GM23338 (cell line): ENCODE measurements around the gene CRADD. TPM values are rescaled to one million over a fixed set of nuclear protein-coding genes. Genes with fewer than 3 reads are reported as not detected.

Experiments used
- ATAC-seq: fragments of 200-7000 bp; cut with Tn5 transposase; 3 replicates; pipeline ENCODE4 v1.9.1; 2020
- DNase-seq: peaks from one replicate; pipeline ENCODE4 v3.0.0-alpha.2; 2015; ENCODE audit warnings: low spot score
- H2AFZ ChIP-seq: fragments of 200-600 bp; sonication (generic); 2 replicates; pipeline ENCODE4 v1.8.0; 2016; ENCODE audit warnings: antibody characterized with exemption, mild to moderate bottlenecking, moderate library complexity
- H3F3A ChIP-seq: fragments of 200-600 bp; sonication (generic); replicated peaks from 2 replicates; pipeline ENCODE4 v1.8.0; 2017; ENCODE audit warnings: antibody characterized with exemption, mixed run types, low read depth
- H3K27ac ChIP-seq: fragments of 200-600 bp; sonication (generic); 2 replicates; pipeline ENCODE4 v1.6.1; 2016; ENCODE audit warnings: low read depth
- H3K27me3 ChIP-seq: fragments of 200-600 bp; sonication (generic); 2 replicates; pipeline ENCODE4 v1.8.0; 2016; ENCODE audit warnings: mild to moderate bottlenecking, mixed run types, moderate library complexity; ENCODE audit not compliant: insufficient read depth
- H3K36me3 ChIP-seq: fragments of 200-600 bp; sonication (generic); 2 replicates; pipeline ENCODE4 v1.8.0; 2016; ENCODE audit warnings: mild to moderate bottlenecking; ENCODE audit not compliant: insufficient read depth
- H3K4me1 ChIP-seq: fragments of 200-600 bp; sonication (generic); 2 replicates; pipeline ENCODE4 v1.8.0; 2016; ENCODE audit warnings: mild to moderate bottlenecking, moderate library complexity; ENCODE audit not compliant: insufficient read depth
- H3K4me2 ChIP-seq: fragments of 200-600 bp; sonication (generic); 2 replicates; pipeline ENCODE4 v1.7.1; 2017; ENCODE audit warnings: mixed run types
- H3K4me3 ChIP-seq: fragments of 200-600 bp; sonication (generic); 2 replicates; pipeline ENCODE4 v1.6.1; 2016; ENCODE audit warnings: mixed run types
- H3K79me2 ChIP-seq: fragments of 200-600 bp; sonication (generic); replicated peaks from 2 replicates; pipeline ENCODE4 v1.8.0; 2017; ENCODE audit warnings: mild to moderate bottlenecking; ENCODE audit not compliant: insufficient read depth
- H3K9me2 ChIP-seq: fragments of 200-600 bp; sonication (generic); 2 replicates; pipeline ENCODE4 v1.8.0; 2017; ENCODE audit not compliant: insufficient read depth
- H4K20me1 ChIP-seq: fragments of 200-600 bp; sonication (generic); replicated peaks from 2 replicates; pipeline ENCODE4 v1.8.0; 2017; ENCODE audit warnings: mild to moderate bottlenecking; ENCODE audit not compliant: insufficient read depth
- H3K27ac Mint-ChIP-seq: 2 replicates; pipeline ENCODE4 v1.8.0; 2020; ENCODE audit warnings: inconsistent platforms, mild to moderate bottlenecking, moderate library complexity, mixed read lengths
- H3K27me3 Mint-ChIP-seq: 3 replicates; pipeline ENCODE4 v1.8.0; 2022; ENCODE audit warnings: low read depth, mild to moderate bottlenecking, moderate library complexity, mixed read lengths, inconsistent platforms; ENCODE audit not compliant: insufficient read depth, poor library complexity
- H3K36me3 Mint-ChIP-seq: 3 replicates; pipeline ENCODE4 v1.8.0; 2021; ENCODE audit warnings: low read depth, mild to moderate bottlenecking, inconsistent platforms, moderate library complexity, mixed read lengths
- H3K4me1 Mint-ChIP-seq: 3 replicates; pipeline ENCODE4 v1.8.0; 2020; ENCODE audit warnings: mild to moderate bottlenecking, inconsistent platforms, mixed read lengths
- H3K4me3 Mint-ChIP-seq: 3 replicates; pipeline ENCODE4 v1.8.0; 2021; ENCODE audit warnings: moderate library complexity, mild to moderate bottlenecking, inconsistent platforms, mixed read lengths
- H3K9me3 Mint-ChIP-seq: 3 replicates; pipeline ENCODE4 v1.8.0; 2020; ENCODE audit warnings: moderate library complexity, mild to moderate bottlenecking, inconsistent platforms, mixed read lengths
- CREB1 ChIP-seq: fragments of 250-450 bp; sonication (Bioruptor Pico); IDR thresholded peaks from 2 replicates; pipeline ENCODE4 v1.5.0; 2020; ENCODE audit warnings: low read depth, mild to moderate bottlenecking, moderate library complexity
- EZH2 ChIP-seq: fragments of 200-600 bp; sonication (generic); IDR thresholded peaks from one replicate; pipeline ENCODE4 v1.8.0; 2017; ENCODE audit warnings: antibody characterized with exemption, mild to moderate bottlenecking, low read depth; ENCODE audit not compliant: unreplicated experiment
- EZH2phosphoT487 ChIP-seq: fragments of 200-600 bp; sonication (generic); IDR thresholded peaks from one replicate; pipeline ENCODE4 v1.8.1; 2018; ENCODE audit warnings: antibody characterized with exemption; ENCODE audit not compliant: unreplicated experiment
- JUNB ChIP-seq: IDR thresholded peaks from one replicate; pipeline ENCODE4 v1.6.1; 2016; ENCODE audit warnings: antibody characterized with exemption; ENCODE audit not compliant: unreplicated experiment
- NANOG ChIP-seq: IDR thresholded peaks from 2 replicates; pipeline ENCODE4 v1.6.1; 2016; ENCODE audit warnings: antibody characterized with exemption, borderline replicate concordance
- POLR2AphosphoS5 ChIP-seq: IDR thresholded peaks from 2 replicates; pipeline ENCODE4 v1.6.1; 2016; ENCODE audit warnings: antibody characterized with exemption, low read depth
- STAT1 ChIP-seq: IDR thresholded peaks from one replicate; pipeline ENCODE4 v1.6.1; 2016; ENCODE audit warnings: antibody characterized with exemption; ENCODE audit not compliant: unreplicated experiment
- ZNF114 ChIP-seq: fragments of 250-450 bp; sonication (Bioruptor Pico); IDR thresholded peaks from 2 replicates; pipeline ENCODE4 v1.5.0; 2020; ENCODE audit warnings: mild to moderate bottlenecking, moderate library complexity
- ZNF331 ChIP-seq: fragments of 250-450 bp; sonication (Bioruptor Pico); IDR thresholded peaks from 2 replicates; pipeline ENCODE4 v1.5.0; 2020; ENCODE audit warnings: low read depth, mild to moderate bottlenecking, moderate library complexity
- polyA plus RNA-seq: library from polyadenylated mRNA; unstranded; fragments of >200 nt; fragmentation: Nextera tagmentation; extraction: Ambion mirVana; gene quantifications from 2 replicates; pipeline ENCODE4 v1.2.1, GENCODE V29; 2016
- total RNA-seq: library from RNA; depleted of rRNA; stranded (reverse); fragments of >200 nt; shearing (Covaris generic); gene quantifications from 2 replicates; pipeline ENCODE4 v1.2.3, GENCODE V29; 2014
- TF ChIP-seq, protein P1 (sequence below), 2 experiments: fragments of 200-600 bp in 1 of 2; sonication (generic) in 1 of 2; conservative IDR thresholded peaks; 2 replicates each; pipeline versions ENCODE4 v1.5.1 to v1.6.1; 2016 to 2017; ENCODE audit warnings: antibody characterized with exemption in 2 of 2, low read depth in 2 of 2, mild to moderate bottlenecking in 2 of 2, moderate library complexity in 1 of 2
- TF ChIP-seq, protein P2 (sequence below): fragments of 250-450 bp; sonication (Bioruptor Pico); IDR thresholded peaks from 2 replicates; pipeline ENCODE4 v1.5.0; 2020; ENCODE audit warnings: mild to moderate bottlenecking, moderate library complexity
- TF ChIP-seq, protein P3 (sequence below): IDR thresholded peaks from one replicate; pipeline ENCODE4 v1.6.1; 2018; ENCODE audit warnings: antibody characterized with exemption; ENCODE audit not compliant: unreplicated experiment
- TF ChIP-seq, protein P4 (sequence below): IDR thresholded peaks from 2 replicates; pipeline ENCODE4 v1.6.1; 2016; ENCODE audit warnings: antibody characterized with exemption

Gene CRADD
- total and polyA plus RNA-seq, 2 experiments from 2014 or later: 6.3 to 27.9 TPM

DNA sequence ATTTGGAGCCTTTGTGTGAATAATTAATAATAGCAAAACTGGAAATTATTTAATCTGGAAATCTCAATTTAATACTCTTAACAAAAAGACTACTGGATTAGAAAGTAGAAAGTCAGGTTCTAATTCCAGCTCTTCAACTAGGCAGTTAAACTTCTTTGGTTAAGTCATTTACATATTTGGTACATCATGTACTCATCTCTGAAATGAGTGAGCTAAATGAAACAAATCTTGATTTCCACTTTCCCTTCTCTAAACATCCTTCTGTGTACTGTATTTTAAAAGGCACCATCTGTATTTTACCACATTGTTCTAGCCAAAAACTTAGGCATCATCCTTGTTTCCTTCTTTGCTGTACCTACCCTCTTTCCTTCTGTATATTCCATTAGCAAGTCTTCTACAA, 26.9 kb downstream of the CRADD start:
- H3K4me3 Mint-ChIP-seq: no peak overlapping the region
- H3K4me2 ChIP-seq: no peak overlapping the region
- ATAC-seq (no peak), DNase-seq (no peak)
- TF ChIP-seq EZH2phosphoT487: no peak
- TF ChIP-seq, protein P1, sequence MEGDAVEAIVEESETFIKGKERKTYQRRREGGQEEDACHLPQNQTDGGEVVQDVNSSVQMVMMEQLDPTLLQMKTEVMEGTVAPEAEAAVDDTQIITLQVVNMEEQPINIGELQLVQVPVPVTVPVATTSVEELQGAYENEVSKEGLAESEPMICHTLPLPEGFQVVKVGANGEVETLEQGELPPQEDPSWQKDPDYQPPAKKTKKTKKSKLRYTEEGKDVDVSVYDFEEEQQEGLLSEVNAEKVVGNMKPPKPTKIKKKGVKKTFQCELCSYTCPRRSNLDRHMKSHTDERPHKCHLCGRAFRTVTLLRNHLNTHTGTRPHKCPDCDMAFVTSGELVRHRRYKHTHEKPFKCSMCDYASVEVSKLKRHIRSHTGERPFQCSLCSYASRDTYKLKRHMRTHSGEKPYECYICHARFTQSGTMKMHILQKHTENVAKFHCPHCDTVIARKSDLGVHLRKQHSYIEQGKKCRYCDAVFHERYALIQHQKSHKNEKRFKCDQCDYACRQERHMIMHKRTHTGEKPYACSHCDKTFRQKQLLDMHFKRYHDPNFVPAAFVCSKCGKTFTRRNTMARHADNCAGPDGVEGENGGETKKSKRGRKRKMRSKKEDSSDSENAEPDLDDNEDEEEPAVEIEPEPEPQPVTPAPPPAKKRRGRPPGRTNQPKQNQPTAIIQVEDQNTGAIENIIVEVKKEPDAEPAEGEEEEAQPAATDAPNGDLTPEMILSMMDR (conservative IDR thresholded peaks at IDR 0.05; ENCODE audit: low read depth in 2 of 2): no peak
- TF ChIP-seq ZNF114 (CRISPR knock-in tag): no peak
- TF ChIP-seq, protein P2, sequence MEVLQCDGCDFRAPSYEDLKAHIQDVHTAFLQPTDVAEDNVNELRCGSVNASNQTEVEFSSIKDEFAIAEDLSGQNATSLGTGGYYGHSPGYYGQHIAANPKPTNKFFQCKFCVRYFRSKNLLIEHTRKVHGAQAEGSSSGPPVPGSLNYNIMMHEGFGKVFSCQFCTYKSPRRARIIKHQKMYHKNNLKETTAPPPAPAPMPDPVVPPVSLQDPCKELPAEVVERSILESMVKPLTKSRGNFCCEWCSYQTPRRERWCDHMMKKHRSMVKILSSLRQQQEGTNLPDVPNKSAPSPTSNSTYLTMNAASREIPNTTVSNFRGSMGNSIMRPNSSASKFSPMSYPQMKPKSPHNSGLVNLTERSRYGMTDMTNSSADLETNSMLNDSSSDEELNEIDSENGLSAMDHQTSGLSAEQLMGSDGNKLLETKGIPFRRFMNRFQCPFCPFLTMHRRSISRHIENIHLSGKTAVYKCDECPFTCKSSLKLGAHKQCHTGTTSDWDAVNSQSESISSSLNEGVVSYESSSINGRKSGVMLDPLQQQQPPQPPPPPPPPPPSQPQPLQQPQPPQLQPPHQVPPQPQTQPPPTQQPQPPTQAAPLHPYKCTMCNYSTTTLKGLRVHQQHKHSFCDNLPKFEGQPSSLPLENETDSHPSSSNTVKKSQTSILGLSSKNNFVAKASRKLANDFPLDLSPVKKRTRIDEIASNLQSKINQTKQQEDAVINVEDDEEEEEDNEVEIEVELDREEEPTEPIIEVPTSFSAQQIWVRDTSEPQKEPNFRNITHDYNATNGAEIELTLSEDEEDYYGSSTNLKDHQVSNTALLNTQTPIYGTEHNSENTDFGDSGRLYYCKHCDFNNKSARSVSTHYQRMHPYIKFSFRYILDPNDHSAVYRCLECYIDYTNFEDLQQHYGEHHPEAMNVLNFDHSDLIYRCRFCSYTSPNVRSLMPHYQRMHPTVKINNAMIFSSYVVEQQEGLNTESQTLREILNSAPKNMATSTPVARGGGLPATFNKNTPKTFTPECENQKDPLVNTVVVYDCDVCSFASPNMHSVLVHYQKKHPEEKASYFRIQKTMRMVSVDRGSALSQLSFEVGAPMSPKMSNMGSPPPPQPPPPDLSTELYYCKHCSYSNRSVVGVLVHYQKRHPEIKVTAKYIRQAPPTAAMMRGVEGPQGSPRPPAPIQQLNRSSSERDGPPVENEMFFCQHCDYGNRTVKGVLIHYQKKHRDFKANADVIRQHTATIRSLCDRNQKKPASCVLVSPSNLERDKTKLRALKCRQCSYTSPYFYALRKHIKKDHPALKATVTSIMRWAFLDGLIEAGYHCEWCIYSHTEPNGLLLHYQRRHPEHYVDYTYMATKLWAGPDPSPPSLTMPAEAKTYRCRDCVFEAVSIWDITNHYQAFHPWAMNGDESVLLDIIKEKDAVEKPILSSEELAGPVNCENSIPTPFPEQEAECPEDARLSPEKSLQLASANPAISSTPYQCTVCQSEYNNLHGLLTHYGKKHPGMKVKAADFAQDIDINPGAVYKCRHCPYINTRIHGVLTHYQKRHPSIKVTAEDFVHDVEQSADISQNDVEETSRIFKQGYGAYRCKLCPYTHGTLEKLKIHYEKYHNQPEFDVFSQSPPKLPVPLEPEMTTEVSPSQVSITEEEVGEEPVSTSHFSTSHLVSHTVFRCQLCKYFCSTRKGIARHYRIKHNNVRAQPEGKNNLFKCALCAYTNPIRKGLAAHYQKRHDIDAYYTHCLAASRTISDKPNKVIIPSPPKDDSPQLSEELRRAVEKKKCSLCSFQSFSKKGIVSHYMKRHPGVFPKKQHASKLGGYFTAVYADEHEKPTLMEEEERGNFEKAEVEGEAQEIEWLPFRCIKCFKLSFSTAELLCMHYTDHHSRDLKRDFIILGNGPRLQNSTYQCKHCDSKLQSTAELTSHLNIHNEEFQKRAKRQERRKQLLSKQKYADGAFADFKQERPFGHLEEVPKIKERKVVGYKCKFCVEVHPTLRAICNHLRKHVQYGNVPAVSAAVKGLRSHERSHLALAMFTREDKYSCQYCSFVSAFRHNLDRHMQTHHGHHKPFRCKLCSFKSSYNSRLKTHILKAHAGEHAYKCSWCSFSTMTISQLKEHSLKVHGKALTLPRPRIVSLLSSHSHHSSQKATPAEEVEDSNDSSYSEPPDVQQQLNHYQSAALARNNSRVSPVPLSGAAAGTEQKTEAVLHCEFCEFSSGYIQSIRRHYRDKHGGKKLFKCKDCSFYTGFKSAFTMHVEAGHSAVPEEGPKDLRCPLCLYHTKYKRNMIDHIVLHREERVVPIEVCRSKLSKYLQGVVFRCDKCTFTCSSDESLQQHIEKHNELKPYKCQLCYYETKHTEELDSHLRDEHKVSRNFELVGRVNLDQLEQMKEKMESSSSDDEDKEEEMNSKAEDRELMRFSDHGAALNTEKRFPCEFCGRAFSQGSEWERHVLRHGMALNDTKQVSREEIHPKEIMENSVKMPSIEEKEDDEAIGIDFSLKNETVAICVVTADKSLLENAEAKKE (CRISPR knock-in tag): no peak
- TF ChIP-seq, protein P3, sequence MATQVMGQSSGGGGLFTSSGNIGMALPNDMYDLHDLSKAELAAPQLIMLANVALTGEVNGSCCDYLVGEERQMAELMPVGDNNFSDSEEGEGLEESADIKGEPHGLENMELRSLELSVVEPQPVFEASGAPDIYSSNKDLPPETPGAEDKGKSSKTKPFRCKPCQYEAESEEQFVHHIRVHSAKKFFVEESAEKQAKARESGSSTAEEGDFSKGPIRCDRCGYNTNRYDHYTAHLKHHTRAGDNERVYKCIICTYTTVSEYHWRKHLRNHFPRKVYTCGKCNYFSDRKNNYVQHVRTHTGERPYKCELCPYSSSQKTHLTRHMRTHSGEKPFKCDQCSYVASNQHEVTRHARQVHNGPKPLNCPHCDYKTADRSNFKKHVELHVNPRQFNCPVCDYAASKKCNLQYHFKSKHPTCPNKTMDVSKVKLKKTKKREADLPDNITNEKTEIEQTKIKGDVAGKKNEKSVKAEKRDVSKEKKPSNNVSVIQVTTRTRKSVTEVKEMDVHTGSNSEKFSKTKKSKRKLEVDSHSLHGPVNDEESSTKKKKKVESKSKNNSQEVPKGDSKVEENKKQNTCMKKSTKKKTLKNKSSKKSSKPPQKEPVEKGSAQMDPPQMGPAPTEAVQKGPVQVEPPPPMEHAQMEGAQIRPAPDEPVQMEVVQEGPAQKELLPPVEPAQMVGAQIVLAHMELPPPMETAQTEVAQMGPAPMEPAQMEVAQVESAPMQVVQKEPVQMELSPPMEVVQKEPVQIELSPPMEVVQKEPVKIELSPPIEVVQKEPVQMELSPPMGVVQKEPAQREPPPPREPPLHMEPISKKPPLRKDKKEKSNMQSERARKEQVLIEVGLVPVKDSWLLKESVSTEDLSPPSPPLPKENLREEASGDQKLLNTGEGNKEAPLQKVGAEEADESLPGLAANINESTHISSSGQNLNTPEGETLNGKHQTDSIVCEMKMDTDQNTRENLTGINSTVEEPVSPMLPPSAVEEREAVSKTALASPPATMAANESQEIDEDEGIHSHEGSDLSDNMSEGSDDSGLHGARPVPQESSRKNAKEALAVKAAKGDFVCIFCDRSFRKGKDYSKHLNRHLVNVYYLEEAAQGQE: no peak
- TF ChIP-seq, protein P4, sequence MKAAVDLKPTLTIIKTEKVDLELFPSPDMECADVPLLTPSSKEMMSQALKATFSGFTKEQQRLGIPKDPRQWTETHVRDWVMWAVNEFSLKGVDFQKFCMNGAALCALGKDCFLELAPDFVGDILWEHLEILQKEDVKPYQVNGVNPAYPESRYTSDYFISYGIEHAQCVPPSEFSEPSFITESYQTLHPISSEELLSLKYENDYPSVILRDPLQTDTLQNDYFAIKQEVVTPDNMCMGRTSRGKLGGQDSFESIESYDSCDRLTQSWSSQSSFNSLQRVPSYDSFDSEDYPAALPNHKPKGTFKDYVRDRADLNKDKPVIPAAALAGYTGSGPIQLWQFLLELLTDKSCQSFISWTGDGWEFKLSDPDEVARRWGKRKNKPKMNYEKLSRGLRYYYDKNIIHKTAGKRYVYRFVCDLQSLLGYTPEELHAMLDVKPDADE: no peak
- TF ChIP-seq STAT1: no peak
- no peak for TF ChIP-seq POLR2AphosphoS5
- TF ChIP-seq EZH2: no peak
- TF ChIP-seq ZNF331: no peak
- TF ChIP-seq CREB1 (CRISPR knock-in tag): no peak
- TF ChIP-seq NANOG: no peak
- no peak for TF ChIP-seq JUNB
- H3K27me3 ChIP-seq: no peaks in the 10 kb centered on the region
- H3F3A ChIP-seq: no peaks in the 10 kb centered on the region
- no peak overlapping the region for H2AFZ ChIP-seq
- no peaks in the 10 kb centered on the region for H4K20me1 ChIP-seq
- H3K79me2 ChIP-seq: no peaks in the 10 kb centered on the region
- H3K9me2 ChIP-seq: peaks cover 7% of the 10 kb centered on the region; the same call in 1 of the 2 replicates
- H3K36me3 ChIP-seq: no peaks in the 10 kb centered on the region
- H3K27ac ChIP-seq: no peak overlapping the region
- H3K36me3 Mint-ChIP-seq: peaks cover 6% of the 10 kb centered on the region; the same call in 2 of the 3 replicates
- peaks cover 37% of the 10 kb centered on the region for H3K4me1 Mint-ChIP-seq
- no peak overlapping the region for H3K4me3 ChIP-seq
- peaks cover 13% of the 10 kb centered on the region for H3K4me1 ChIP-seq
- peaks cover 6% of the 10 kb centered on the region for H3K9me3 Mint-ChIP-seq
- no peak overlapping the region for H3K27ac Mint-ChIP-seq
- peaks cover 2% of the 10 kb centered on the region for H3K27me3 Mint-ChIP-seq
